Measurements from ENCODE around the gene EMC6. TPM values are rescaled to one million over a fixed set of nuclear protein-coding genes. Genes with fewer than 3 reads are reported as not detected.

EMC6 gene
- total RNA-seq, 3 donors from 2014 or later (not counting 1 experiment from before 2014, with no cell fraction given), result 29.3 to 34.7 (median 32.1) TPM

GRCh38 chr17:3663102-3664011, 5.3 kb upstream of the EMC6 start:
- no peak for TF ChIP-seq CTCF (IDR thresholded peaks at IDR 0.05)
- Mint-ChIP-seq H3K4me3 (no peak overlapping the region), H3K27me3 (ENCODE audit: low read depth in 2 of 2) (no peaks in the 10 kb centered on the region), H3K27ac (no peak overlapping the region), H3K4me1 (peaks cover 0 to 10% of the 10 kb centered on the region in 2 donors), H3K9me3 (no peaks in the 10 kb centered on the region), H3K36me3 (no peaks in the 10 kb centered on the region)
- 95% methylated on average over 33 of the region's 33 CpGs for WGBS (ENCODE audit: insufficient coverage)
- no peak overlapping the region for H3K4me3 ChIP-seq (ENCODE audit: low read length)
- H3K27me3 ChIP-seq (ENCODE audit: control insufficient read depth, insufficient read depth, low read length), result no peaks in the 10 kb centered on the region
- no peak for DNase-seq
- H3K9me3 ChIP-seq (ENCODE audit: control insufficient read depth, insufficient read depth, low read length), result no peaks in the 10 kb centered on the region
- no peak for ATAC-seq
- peaks cover 10% of the 10 kb centered on the region for H3K4me1 ChIP-seq (ENCODE audit: control insufficient read depth, insufficient read depth, low read length)
- intact Hi-C loops (cut with micrococcal nuclease), result no loop called here
- H3K27ac ChIP-seq (ENCODE audit: low read length), result no peak overlapping the region
- H3K36me3 ChIP-seq (ENCODE audit: control insufficient read depth, insufficient read depth, low read length), result no peaks in the 10 kb centered on the region

GRCh38 chr17:3665834-3666233, 2.8 kb upstream of the EMC6 start:
- WGBS (ENCODE audit: insufficient coverage), result 93% methylated on average over 5 of the region's 5 CpGs
- TF ChIP-seq CTCF (IDR thresholded peaks at IDR 0.05), result no peak
- Histone ChIP-seq H3K27ac (ENCODE audit: low read length) (no peak overlapping the region), H3K27me3 (ENCODE audit: control insufficient read depth, insufficient read depth, low read length) (no peaks in the 10 kb centered on the region), H3K9me3 (ENCODE audit: control insufficient read depth, insufficient read depth, low read length) (no peaks in the 10 kb centered on the region), H3K36me3 (ENCODE audit: control insufficient read depth, insufficient read depth, low read length) (no peaks in the 10 kb centered on the region), H3K4me1 (ENCODE audit: control insufficient read depth, insufficient read depth, low read length) (peaks cover 21% of the 10 kb centered on the region), H3K4me3 (ENCODE audit: low read length) (no peak overlapping the region)
- no peaks in the 10 kb centered on the region for H3K36me3 Mint-ChIP-seq
- no peak for DNase-seq
- no peaks in the 10 kb centered on the region for H3K9me3 Mint-ChIP-seq
- peak overlapping the region; percentile 80 for H3K4me3 Mint-ChIP-seq
- H3K27me3 Mint-ChIP-seq (ENCODE audit: low read depth in 2 of 2), result no peaks in the 10 kb centered on the region
- H3K27ac Mint-ChIP-seq, result no peak overlapping the region
- ATAC-seq, result no peak
- H3K4me1 Mint-ChIP-seq, result peaks cover 8 to 17% of the 10 kb centered on the region in 2 donors
- intact Hi-C loops (cut with micrococcal nuclease), result no loop called here

GRCh38 chr17:3666516-3666915, 2.1 kb upstream of the EMC6 start:
- peaks cover 21% of the 10 kb centered on the region for H3K4me1 ChIP-seq (ENCODE audit: control insufficient read depth, insufficient read depth, low read length)
- TF ChIP-seq CTCF (IDR thresholded peaks at IDR 0.05), result no peak
- no peak overlapping the region for H3K27ac ChIP-seq (ENCODE audit: low read length)
- H3K4me3 ChIP-seq (ENCODE audit: low read length), result no peak overlapping the region
- no peaks in the 10 kb centered on the region for H3K27me3 Mint-ChIP-seq (ENCODE audit: low read depth in 2 of 2)
- peaks cover 8 to 17% of the 10 kb centered on the region in 2 donors for H3K4me1 Mint-ChIP-seq
- 100% methylated on average over 5 of the region's 6 CpGs for WGBS (ENCODE audit: insufficient coverage)
- no peak for DNase-seq
- no peaks in the 10 kb centered on the region for H3K9me3 Mint-ChIP-seq
- H3K27me3 ChIP-seq (ENCODE audit: control insufficient read depth, insufficient read depth, low read length), result no peaks in the 10 kb centered on the region
- peak overlapping the region; percentile 80 for H3K4me3 Mint-ChIP-seq
- intact Hi-C loops (cut with micrococcal nuclease), result no loop called here
- H3K36me3 Mint-ChIP-seq, result no peaks in the 10 kb centered on the region
- H3K36me3 ChIP-seq (ENCODE audit: control insufficient read depth, insufficient read depth, low read length), result no peaks in the 10 kb centered on the region
- H3K27ac Mint-ChIP-seq, result no peak overlapping the region
- H3K9me3 ChIP-seq (ENCODE audit: control insufficient read depth, insufficient read depth, low read length), result no peaks in the 10 kb centered on the region
- no peak for ATAC-seq

All from natural killer cell (primary cell).